LNCaP clone FGC (cell line): Measurements from ENCODE around the gene RNF180.

ENCODE experiments used
- DNase-seq: peaks from one replicate; pipeline ENCODE4 v3.0.0-alpha.2; 2011; ENCODE audit warnings: low read depth
- H3K4me3 ChIP-seq: 2 replicates; pipeline ENCODE4 v1.5.1; 2011; ENCODE audit warnings: mild to moderate bottlenecking, low read depth, low read length, control low read depth
- TF ChIP-seq, protein P1 (sequence below): IDR thresholded peaks from 2 replicates; pipeline ENCODE4 v1.5.1; 2012; ENCODE audit warnings: mild to moderate bottlenecking; ENCODE audit not compliant: control insufficient read depth, insufficient read depth; ENCODE audit errors: extremely low read depth

Gene RNF180

GRCh38 chr5:64318175-64318574 is 152.5 kb downstream of the RNF180 start:
- DNase-seq, result no peak
- TF ChIP-seq, protein P1, sequence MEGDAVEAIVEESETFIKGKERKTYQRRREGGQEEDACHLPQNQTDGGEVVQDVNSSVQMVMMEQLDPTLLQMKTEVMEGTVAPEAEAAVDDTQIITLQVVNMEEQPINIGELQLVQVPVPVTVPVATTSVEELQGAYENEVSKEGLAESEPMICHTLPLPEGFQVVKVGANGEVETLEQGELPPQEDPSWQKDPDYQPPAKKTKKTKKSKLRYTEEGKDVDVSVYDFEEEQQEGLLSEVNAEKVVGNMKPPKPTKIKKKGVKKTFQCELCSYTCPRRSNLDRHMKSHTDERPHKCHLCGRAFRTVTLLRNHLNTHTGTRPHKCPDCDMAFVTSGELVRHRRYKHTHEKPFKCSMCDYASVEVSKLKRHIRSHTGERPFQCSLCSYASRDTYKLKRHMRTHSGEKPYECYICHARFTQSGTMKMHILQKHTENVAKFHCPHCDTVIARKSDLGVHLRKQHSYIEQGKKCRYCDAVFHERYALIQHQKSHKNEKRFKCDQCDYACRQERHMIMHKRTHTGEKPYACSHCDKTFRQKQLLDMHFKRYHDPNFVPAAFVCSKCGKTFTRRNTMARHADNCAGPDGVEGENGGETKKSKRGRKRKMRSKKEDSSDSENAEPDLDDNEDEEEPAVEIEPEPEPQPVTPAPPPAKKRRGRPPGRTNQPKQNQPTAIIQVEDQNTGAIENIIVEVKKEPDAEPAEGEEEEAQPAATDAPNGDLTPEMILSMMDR, result no peak
- no peak overlapping the region for H3K4me3 ChIP-seq

DNA sequence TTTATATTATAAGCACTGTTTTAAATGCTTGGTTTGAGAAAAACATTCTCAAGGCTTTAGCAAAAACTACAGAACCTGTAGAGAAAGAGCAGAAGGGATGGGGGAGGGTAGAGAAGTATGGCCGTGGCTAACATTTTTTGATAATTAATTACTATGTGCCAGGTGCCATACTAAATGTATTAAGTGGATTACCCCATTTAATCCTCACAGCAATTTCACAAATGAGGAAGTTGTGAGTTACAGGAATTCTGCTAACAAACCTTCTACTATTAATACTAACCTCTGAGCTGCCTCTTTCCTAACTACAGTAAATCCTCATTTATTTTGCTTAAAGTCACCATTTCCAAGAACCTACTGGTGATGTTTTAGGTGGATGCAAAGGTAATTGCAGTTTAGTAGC is 157.9 kb downstream of the RNF180 start:
- no peak for DNase-seq
- H3K4me3 ChIP-seq, result no peak overlapping the region
- TF ChIP-seq, protein P1, result no peak

DNA sequence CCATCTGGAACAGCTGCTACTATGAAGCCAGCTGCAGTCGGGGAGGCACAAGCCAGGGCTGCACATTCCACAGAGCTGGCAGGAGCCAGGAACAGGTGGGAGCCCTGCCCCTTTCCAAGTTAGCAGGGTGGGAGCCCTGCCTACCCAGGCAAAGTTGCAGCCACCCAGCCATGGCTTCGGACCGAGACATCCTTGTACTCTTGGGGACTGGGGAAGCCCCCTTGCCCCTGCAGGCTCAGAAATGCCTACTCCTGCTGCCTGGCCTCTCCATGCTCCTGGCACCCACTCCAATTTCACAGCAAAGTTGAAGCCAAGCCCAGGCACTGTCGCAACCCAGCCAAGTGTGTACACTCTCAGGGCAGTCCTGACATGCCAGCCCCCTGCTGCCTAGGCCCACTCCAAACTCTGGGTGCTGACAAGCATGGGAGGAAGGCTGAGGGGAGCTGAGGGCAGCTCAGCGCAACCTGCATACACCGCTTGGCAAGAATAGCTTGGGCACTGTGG is 165.1 kb downstream of the RNF180 start:
- no peak for DNase-seq
- no peak overlapping the region for H3K4me3 ChIP-seq
- TF ChIP-seq, protein P1, result no peak

GRCh38 chr5:64331597-64332277 is 166.1 kb downstream of the RNF180 start:
- DNase-seq, result peak; percentile 71
- TF ChIP-seq, protein P1, result no peak
- H3K4me3 ChIP-seq, result no peak overlapping the region

DNA sequence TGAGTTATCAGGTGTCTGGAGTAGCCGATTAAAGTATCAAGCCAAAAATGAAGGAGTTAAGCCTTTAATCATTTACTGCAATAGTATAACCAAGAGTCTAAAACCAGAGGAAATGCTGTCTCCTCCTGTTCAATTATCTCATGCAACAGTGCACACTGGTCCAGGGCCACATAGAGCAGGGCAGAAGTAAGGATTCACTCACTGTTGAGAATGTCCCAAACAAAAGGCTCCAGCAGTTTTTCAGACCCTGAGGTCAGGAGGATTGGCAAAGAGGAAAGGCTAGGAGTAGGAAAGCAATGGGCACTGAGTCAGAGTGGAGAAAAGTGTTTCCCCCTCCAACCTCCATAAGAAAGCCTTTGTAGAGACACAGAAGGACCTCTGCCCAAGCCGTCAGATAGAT is 168.2 kb downstream of the RNF180 start:
- no peak overlapping the region for H3K4me3 ChIP-seq
- DNase-seq, result no peak
- TF ChIP-seq, protein P1, result no peak

GRCh38 chr5:64339769-64340168 is 174.1 kb downstream of the RNF180 start:
- no peak for DNase-seq

GRCh38 chr5:64340293-64340692 is 174.7 kb downstream of the RNF180 start:
- TF ChIP-seq, protein P1, result no peak
- H3K4me3 ChIP-seq, result no peak overlapping the region
- no peak for DNase-seq

More at GRCh38 chr5:64339769-64340168, 174.1 kb downstream of the RNF180 start:
- H3K4me3 ChIP-seq, result no peak overlapping the region
- TF ChIP-seq, protein P1, result no peak
